AG09309 (cell line): ENCODE data around the gene KIAA0513.

Source experiments
- DNase-seq: peaks from one replicate; pipeline ENCODE4 v3.0.0-alpha.2; 2010; ENCODE audit warnings: low read depth
- H3K4me3 ChIP-seq: 2 replicates; pipeline ENCODE4 v1.5.1; 2011; ENCODE audit warnings: mild to moderate bottlenecking, low read depth, low read length, moderate library complexity; ENCODE audit not compliant: control insufficient read depth
- CTCF ChIP-seq: IDR thresholded peaks from 2 replicates; pipeline ENCODE4 v1.5.1; 2011; ENCODE audit warnings: mild to moderate bottlenecking, low read depth, low read length, inconsistent platforms; ENCODE audit not compliant: insufficient read depth, control insufficient read depth; ENCODE audit errors: missing control alignments

KIAA0513 gene

GRCh38 chr16:85092851-85093250 is 65.3 kb downstream of the KIAA0513 start:
- H3K4me3 ChIP-seq = no peak overlapping the region
- no peak for DNase-seq
- TF ChIP-seq CTCF = no peak

DNA sequence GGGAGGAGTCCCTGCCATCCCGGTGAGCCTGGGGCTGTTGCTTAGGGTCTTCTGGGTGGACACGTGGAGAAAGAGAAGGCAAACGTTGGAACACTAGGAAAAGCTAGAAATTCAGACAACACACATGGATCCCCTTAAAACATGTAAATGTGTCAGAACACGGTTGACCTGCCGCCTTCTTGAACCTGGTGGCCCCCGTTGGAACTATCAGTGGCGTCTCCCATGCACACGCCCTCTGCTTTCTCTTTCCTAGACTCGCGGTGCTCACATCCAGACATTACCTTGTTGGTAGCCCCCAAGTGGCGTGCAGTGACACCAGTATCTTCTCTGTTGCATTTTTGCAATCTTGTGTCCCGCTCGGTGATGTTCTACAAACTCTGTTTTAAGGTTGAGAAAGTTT is 66.1 kb downstream of the KIAA0513 start:
- H3K4me3 ChIP-seq = no peak overlapping the region
- TF ChIP-seq CTCF = no peak
- no peak for DNase-seq

DNA sequence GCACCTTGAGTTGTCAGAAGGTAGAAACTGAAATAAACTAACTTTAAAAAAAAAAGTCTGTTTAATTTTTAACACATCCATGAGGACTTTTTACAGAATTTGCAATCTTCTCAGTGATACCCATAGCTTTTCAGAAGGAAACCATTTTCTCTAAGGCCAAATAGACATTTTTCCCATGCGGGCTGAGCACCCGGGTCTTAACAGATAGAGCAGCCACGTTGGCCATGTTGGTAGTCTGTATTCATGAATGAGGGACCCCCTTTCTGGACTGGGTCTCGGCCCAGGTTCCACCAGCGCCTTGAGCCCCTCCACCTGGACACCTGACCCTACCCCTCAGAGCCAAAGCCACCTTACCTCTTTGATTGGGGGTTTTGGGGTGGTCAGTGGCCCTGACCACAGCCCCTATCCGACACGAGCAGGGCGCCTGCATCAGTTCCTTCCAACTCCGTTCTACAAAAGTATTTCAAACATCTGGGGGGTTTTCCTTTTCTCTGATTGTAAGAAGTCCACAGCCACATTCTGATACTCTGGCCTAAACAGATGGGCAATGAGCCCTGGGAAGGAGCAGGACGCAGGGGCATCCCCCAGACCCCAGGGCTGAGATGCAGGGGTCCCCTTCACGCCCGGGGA is 66.7 kb downstream of the KIAA0513 start:
- no peak for DNase-seq
- TF ChIP-seq CTCF = no peak
- H3K4me3 ChIP-seq = no peak overlapping the region

- H3K4me3 ChIP-seq = no peak overlapping the region
- DNase-seq = no peak
- TF ChIP-seq CTCF = no peak
Observed at GRCh38 chr16:85094812-85095211, 67.2 kb downstream of the KIAA0513 start.

DNA sequence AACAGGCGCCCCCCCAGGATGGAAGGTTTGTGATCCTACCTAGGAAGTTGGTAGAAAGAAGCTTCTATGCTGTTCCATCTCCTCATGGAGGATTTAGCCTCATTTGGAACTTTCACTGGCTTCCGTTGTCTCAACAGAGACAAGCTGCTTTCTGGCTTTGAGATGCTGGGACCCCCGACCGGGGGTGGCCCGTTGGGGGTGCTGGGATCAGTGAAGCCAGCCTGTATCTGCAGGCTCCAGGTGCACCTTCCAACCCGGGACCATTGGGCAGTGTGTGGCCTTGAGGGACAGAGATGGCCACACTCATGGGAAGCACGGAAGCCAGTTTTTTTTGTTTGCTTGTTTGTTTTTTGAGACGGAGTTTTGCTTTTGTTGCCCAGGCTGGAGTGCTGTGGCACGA is 69.3 kb downstream of the KIAA0513 start:
- TF ChIP-seq CTCF = no peak
- no peak overlapping the region for H3K4me3 ChIP-seq
- no peak for DNase-seq

- no peak for DNase-seq
- TF ChIP-seq CTCF = no peak
- no peak overlapping the region for H3K4me3 ChIP-seq
Observed at GRCh38 chr16:85098565-85098964, 71.0 kb downstream of the KIAA0513 start.

- TF ChIP-seq CTCF = no peak
- no peak overlapping the region for H3K4me3 ChIP-seq
- DNase-seq = no peak
Observed at GRCh38 chr16:85100265-85100664, 72.7 kb downstream of the KIAA0513 start.
